Raji (cell line): ENCODE measurements around the gene ASPHD1.

Experiments used
- POLR2A ChIP-seq: IDR thresholded peaks from 2 replicates; pipeline ENCODE4 v1.6.1; 2011; ENCODE audit warnings: low read depth, low read length, control low read depth; ENCODE audit not compliant: insufficient read depth

Gene ASPHD1

DNA sequence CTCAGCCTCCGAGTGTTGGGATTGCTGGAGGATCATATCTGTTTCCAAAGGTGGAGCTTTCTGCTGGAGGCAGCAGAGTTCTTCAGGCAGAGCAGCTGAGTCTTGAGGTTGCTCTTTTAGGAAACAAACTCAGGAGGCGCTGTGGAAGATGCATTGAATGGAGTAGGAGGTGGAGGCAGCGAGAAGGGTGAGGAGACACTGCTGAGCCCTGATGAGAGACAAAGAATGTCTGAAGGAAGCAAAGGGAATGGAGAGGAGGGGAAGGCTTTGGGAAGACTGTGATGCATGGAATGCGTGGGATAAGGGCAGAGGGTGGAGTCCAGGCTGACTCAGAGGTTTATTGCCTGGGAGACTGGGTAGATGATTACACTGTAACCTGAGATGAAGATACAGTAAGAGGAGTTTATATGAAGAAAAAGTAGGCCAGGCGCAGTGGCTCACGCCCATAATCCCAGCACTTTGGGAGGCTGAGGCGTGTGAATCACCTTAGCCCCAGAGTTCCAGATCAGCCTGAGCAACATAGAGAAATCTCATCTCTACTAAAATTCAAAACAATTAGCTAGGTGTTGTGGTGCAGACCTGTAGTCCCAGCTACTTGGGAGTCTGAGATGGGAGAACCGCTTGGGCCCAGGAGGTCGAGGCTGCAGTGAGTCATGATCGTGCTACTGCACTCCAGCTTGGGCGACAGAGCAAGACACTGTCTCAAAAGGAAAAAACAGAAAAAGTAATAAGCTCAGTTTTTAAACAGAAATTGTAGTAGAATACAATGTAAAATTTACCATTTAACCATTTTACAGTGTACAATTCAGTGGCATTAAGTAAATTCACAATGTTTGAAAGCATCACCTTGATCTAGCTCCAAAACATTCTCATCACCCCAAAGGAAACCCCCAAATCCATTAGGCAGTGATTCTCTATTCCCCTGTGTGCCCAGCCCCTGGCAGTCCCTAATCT lies 43.8 kb downstream of the ASPHD1 start:
- TF ChIP-seq POLR2A: no peak

DNA sequence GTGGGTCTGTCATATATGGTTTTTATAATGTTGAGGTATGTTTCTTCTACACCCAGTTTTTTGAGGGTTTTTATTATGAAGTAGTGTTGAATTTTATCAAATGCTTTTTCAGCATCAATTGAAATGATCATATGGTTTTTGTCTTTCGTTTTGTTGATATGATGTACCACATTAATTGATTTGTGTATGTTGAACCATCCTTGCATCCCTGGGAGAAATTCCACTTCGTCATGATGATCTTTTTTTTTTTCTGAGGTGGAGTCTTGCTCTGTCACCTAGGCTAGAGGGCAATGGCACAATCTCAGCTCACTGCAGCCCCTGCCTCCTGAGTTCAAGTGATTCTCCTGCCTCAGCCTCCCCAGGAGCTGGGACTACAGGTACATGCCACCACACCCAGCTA lies 47.6 kb downstream of the ASPHD1 start:
- TF ChIP-seq POLR2A: no peak

DNA sequence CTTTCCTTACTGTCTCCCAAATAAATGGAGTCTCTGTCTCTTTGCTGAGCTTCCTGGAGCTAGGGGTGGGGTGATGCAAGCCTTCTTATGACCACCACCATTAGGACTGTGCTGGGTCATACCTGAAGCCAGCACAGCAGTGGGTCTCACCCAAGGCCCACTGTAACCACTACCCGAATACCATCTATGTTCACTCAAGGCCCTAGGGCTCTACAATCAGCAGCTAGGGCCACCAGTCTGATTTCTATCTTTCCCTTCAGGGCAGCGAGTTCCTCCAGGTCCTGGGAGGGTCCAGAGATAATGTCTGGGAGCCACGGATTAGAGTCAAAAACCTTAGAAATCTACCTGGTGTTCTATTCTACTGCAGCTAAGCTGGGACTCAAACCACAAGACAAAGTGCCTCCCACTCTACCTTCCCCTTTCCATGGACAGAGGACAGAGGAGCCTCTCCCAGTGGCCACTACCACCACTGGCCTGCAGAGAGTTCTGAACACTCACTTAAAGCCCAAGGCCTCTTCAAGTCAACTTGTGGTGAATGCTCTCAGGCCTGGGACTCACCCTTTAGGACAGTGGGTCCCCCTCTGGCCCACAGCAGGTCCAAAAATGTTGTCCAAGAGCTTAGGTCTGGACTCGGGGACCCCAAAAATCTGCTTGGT lies 50.6 kb downstream of the ASPHD1 start:
- no peak for TF ChIP-seq POLR2A

DNA sequence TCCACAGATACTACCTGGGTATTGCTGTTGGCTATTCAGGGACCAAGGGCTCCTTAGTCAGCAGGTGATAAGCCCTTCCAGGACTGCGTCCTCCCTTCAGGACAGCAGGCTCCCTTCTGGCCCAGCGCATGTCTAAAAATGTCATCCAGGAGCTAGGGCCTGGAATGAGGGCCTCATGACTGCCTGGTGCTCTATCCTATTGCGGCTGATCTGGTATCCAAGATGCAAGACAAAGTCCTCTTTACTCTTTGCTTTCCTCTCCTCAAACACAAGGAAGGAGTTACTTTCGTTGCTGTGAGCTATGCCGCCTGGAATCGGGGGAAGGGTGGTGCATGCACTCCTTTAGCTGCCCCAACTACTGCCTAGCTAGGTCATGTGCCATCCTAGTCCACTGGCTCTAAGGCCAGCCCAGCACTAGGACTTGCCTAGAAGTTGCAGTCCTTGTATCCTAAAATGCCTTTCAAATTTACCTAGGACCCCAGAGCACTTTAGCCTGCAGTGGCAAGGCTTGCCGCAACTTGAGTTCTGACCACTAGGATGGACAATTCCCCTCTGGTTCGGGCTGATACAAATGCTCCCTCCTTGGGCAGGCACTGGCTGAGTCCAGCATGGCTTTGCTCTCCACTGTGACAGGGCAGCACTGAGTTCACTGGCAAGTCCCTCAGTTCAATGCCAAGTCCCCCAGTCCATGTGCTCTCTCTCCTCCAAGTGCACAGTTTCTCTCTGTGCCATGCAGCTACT lies 51.5 kb downstream of the ASPHD1 start:
- TF ChIP-seq POLR2A: no peak
